T-helper 2 cell treated with Interferon-gamma antibody and Interleukin-4, amounts not matched to agents 100 ng/mL and 5 ng/mL, for 36 hours (primary cell): Measurements from ENCODE around the gene ZRANB2. TPM values are rescaled to one million over a fixed set of nuclear protein-coding genes. Genes with fewer than 3 reads are reported as not detected.

Experiments used
- intact Hi-C: fragments of 100-400 bp; cut with micrococcal nuclease; formaldehyde crosslinking; loops from one replicate; pipeline ENCODE4 v1.15.1; 2023
- total RNA-seq: library from RNA; stranded (reverse); gene quantifications from 2 replicates; pipeline ENCODE4 v1.2.3, GENCODE V29; 2022

Gene ZRANB2
- total RNA-seq, 1 donor from 2014 or later = 111 TPM

- intact Hi-C loops = no loop called here
Observed at GRCh38 chr1:71031426-71031825, 49.4 kb downstream of the ZRANB2 start.

GRCh38 chr1:71030026-71030425 is 50.8 kb downstream of the ZRANB2 start:
- intact Hi-C loops = no loop called here

- intact Hi-C loops = no loop called here
Observed at GRCh38 chr1:71028981-71029380, 51.9 kb downstream of the ZRANB2 start.

GRCh38 chr1:71027991-71028390 is 52.8 kb downstream of the ZRANB2 start:
- intact Hi-C loops = no loop called here

DNA sequence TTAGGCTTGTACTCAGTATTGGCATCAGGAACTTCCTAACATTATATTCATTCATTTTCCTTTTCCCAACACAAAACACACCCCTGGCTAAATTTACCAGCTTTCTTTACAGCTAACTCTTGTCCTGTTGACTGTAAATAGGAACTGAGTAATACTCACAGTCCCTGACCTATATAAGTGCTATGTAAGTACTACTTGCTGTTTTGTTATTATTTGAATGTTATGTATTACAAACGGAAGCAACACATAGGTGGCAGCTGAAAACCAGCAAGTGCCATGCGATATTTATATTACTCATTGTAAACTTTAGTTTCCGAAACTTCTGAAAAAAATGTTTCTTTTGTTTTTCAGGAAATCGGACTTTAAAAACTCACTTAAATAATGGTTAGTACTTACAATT is 54.7 kb downstream of the ZRANB2 start:
- intact Hi-C loops = no loop called here

- intact Hi-C loops = no loop called here
Observed at GRCh38 chr1:71023515-71023914, 57.3 kb downstream of the ZRANB2 start.

- intact Hi-C loops = no loop called here
Observed at GRCh38 chr1:71019233-71019969, 61.4 kb downstream of the ZRANB2 start.

DNA sequence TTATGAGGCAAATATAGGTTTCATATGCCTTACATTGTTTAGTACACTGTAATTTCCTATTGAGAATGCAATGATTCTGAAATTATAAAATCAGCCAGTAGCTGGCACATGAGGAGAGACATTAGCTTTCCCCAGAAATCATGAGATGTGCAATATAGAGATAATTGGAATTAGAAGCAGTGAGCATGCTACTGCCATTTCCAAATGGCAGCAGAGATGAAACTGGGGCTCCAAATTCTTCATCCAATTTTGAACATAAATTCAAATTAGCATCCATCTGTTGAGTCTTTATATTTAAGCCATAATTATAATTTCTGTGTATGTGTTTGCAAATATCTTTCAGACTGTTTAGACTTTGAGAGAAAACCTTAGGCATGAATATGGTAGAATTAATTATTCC is 62.0 kb downstream of the ZRANB2 start:
- intact Hi-C loops = no loop called here

- intact Hi-C loops = no loop called here
Observed at GRCh38 chr1:71015745-71016144, 65.1 kb downstream of the ZRANB2 start.

DNA sequence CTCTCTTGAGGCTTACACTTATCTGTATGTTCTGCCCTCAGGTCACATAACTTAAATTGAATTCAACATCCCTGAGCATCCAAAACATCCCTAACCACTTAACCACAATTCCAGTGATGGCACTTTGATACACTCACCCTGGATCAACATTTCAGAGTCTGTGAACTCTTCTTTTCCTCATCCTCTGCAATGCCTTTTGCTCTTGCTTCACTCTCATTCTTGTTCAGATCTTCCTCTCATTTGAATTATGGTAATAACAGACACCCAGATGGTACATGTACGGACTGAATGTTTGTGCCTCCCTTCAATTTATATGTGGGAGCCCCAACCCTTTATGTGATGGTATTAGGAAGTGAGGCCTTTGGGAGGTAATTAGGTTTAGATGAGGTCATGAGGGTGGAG is 66.7 kb downstream of the ZRANB2 start:
- intact Hi-C loops = no loop called here

Other genes with a start within 250 kb of the ZRANB2 start
- 3.9 and 4.2 TPM in 2 replicates for gene PTGER3, start 33.2 kb downstream of the ZRANB2 start, total RNA-seq